ENCODE data around the gene RPL10.

Gene RPL10

DNA sequence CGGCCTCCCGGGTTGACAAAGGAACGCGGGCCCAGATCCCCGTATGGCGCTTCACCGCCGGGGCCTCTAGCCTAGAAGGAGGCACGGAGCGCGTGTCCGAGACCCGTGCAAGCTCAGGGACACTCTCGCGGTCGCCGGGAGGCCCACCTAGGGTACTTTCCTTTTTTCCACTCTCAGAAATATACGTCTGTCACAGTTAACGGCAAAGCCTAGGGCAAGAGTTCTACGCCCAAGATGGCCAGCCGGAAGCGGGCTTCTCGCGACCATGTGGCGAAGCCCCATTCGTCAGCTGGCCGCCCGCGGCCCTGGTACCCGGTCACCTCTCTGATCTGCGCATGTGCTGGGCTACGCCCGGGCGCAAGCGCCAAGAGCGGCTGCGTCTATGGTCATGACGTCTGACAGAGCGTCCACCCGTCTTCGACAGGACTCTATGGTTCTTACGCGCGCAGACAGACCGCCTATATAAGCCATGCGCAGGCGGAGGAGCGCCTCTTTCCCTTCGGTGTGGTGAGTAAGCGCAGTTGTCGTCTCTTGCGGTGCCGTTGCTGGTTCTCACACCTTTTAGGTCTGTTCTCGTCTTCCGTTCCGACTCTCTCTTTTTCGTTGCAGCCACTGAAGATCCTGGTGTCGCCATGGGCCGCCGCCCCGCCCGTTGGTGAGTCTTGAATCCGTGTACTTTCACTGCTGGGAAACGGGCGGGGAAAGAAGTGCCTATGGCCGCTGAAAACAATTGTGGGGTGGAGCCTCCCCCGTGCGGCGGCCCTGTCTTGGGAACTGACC is at the start of gene RPL10:
Gene RPL10, plus strand, starts transcription at position 490 of the 780 bp plus-strand sequence. Its CDS starts 143 bp downstream, at position 633.
- peak; percentile 86 for DNase-seq (ENCODE audit: low read depth)

DNA sequence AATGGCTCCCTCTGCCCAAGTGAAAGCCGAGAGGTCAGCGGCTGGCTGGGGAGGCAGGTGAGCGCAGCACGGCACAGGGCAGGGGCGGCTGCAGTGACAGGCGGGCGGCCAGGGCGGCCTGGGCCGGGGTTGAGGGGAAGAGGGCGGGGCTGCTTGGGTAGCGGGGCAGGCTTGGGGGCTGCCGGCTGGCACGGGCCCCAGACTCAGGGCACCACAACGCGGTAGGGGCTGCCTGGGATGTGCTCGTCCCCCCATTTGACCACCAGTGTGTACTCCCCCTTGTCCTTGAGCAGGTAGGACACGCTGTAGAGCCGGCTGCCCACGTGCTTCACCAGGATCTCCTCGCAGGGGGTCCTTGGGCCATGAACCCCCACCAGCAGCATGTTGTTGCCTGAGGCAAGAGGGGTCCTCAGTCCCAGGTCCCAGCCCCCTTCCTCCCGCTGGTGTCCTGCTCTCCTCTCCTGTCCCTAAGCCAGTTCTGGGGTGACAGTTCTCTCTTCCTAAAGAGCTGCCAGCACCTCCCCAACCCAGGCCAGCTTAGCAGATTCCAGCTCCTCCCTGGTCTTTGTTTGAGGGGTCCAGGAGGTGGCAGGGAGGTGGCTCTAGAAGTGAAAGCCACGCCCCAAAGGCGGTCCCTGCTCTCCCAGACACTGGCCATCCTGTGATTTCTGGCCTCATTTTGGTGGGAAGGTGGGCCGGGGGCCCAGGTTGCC is 49.4 kb upstream of the RPL10 start:
- DNase-seq (ENCODE audit: low read depth): no peak

DNA sequence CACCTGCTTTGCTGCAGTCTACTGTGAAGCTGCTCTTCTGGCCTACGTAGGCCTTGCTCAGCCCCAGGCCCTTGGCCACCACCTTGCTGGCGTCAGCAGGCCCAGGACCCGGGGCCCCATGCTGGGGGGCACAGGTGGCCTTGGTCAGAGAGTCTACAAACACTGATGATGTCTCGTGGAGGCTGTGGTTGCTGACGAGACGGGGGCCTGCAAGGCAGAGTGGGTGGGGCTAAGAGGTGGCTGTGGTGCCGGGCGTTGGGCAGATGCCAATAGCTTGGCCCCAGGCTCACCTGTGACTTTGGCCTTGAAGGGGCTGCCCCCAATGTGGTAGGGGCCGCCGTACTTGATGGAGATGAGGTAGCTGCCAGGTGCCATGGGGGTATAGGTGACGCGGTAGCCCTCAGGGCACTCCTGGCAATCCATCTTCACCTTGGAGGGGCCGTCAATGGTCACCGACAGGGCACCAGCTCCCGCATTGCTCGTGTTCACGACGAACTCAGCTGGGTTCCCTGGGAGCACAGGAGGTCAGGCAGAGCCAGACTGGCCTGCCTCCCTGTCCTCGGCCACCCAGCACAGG is 48.7 kb upstream of the RPL10 start:
- DNase-seq (ENCODE audit: low read depth): no peak

DNA sequence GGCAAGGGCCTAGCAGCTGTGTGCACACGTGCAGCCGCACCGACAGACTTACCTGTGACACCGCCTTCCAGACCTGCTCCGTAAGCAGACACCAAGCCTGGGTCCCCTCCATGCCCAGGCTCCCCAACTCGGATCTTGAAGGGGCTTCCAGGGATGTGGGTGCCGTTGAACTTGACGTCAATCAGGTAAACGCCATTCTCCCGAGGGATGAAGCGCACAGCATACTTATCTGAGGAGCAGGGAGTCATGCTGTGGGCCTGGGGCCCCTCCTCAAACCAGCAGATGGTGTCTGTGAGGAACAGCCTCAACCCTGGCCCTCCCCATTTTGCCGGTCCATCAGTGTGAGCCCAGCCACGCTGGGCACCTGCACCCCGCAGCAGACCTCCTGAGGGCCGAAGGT is 48.2 kb upstream of the RPL10 start:
- no peak for DNase-seq (ENCODE audit: low read depth)

DNA sequence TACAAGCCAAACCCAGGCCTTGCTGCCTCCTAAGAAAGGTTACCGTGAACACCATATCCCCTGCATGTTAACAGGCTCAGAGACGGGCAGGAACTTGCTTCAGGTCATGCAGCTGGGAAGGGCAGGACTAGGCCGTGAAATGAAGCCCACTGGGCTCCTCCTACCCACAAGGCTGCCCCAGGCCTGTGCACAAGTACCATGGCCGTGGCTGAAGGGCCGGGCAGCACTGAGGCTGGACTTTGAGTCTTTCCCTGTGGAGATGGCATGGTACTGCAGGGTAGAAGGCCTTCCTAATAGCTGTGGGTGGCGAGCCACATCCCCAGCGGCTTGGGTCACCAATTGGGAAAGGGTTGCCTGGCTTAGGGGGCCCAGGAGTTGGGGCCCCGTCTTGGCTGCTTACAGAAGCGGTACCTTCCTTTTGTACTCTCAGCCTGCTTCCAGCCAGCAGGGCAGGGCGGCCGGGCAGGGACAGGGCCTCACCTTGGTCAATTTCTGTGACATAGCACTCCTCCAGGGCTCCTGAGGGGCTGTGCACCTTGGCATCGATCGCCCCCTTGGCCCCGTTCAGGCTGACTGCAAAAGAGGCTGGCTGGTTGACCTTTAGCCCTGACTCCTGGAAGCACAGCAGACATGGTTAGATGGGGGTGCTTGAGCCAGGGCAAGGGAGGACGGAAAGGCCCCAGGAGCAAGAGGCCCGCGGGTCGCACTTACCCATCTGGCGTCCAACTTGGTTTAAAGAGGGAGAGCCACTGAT is 47.6 kb upstream of the RPL10 start:
- no peak for DNase-seq (ENCODE audit: low read depth)

DNA sequence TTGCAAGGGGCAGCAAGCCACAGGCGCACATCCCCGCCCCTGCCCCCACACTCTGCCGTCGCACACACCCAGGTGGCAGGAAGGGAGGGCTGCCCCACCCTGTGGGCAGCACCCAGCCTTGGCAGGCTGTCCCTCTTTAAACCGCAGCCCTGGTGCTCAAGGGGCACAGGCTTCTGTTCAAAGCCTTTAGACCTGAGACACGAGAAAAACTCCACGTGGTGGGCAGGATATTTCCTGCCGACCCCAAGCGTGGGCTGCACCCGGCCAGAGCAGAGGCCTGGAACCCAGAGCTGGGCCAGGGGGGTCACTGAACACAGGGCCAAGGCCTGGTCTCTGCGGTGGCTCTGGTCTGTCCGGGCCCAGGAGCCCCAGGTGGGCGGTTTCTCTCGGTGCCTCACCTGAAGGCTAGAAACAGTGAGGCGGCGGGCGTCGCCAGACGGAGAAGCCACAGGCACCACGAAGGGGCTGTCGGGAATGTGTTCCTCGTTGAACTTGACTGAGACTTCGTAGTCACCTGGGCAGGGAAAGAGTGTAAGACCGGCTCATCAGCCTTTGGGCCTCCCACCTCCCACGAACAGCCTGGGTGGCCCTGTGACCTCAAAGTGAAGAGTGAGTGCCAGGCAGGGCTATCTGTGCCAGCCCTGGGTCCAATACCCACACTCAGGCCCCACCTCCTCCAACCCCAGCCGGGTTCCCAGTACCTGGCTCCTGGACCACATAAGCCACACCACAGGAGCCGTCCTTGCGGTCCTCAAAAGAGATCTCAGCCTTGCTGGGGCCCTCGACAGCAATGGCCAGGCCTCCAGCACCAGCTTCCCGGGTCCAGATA is 46.8 kb upstream of the RPL10 start:
- DNase-seq (ENCODE audit: low read depth): no peak

DNA sequence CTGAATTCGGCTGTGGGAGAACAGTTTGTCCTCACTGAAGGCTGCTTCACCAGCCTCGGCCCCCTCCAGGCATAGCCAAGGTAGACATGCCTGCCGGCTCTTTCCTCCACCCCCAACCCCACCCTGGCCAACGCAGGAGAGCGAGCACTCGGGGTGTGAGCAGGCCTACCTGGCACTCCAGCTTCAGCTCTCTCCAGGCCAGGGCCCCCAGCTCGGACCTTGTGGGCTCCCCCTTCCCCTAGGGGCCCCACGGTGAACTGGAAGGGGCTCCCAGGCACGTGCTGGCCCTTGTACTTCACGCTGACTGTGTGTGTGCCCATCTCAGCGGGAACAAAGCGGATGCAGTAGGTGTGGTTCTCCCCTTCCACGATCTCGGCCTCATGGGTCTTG is 46.2 kb upstream of the RPL10 start:
- DNase-seq (ENCODE audit: low read depth): no peak

DNA sequence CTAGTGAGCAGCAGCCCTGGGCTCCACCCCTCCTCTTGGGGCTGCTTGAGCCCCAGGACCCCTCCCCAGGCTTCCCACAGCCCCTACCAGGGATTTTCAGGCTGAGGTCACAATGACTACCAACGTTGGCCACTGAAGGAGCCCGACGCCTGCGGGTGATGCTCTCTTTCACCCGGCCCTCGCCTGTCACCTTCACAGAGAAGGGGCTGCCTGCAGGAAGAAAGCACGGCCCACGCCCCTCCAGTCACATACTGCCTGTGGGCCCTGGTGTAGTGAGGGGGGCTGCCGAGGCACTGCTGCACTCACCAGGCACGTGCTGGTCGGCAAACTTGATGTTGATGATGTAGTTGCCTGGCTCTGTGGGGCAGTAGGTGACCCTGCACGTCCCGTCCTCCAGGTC is 45.7 kb upstream of the RPL10 start:
- no peak for DNase-seq (ENCODE audit: low read depth)

DNA sequence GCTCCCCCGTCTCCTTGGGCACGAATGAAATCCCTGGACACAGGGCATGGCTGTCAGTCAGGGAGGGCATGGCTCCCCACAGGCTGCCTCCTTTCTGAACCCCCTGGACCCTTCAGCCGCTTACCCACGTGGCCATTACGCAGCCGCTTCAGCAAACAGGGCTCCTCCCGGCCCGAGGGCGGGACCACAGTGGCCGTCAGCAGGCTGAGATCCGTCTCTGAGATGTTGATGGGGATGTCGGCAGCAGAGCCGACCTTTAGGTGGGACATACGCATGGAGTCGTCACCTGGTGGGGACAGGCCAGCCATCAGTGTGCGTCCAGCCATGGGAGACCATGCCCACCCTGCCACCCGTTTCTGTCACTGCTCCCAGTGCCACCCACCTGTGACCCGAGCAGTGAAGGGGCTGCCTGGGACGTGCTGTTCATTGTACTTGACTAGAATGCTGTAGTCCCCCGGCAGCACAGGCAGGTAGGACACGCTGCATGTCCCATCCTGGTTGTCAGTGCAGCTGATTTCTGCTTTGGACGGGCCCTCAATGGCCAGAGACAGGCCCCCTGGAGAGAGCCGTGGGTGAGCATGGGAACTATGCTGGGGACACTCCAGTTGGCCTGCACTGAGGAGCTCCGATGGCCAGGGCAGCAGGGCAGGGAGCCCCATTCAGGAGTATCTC is 44.9 kb upstream of the RPL10 start:
- DNase-seq (ENCODE audit: low read depth): no peak

DNA sequence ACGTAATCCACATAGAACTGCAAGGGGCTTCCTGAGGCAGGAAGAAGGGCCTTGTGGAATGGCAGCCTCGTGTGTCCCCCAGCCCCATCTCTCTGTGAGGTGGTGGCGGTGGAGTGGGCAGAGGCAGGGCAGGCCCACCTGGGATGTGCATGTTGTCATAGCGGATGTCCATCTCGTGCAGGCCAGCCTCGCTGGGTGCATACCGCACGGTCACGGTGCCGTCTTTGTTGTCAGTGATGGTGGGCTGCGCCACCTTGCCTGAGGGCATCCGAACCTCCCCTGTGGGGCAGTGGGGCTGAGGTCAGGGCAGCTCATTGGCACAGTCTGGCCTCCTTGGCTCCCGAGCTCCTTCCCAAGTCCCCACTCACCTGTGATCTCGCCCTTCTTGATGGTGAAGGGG is 44.2 kb upstream of the RPL10 start:
- no peak for DNase-seq (ENCODE audit: low read depth)

DNA sequence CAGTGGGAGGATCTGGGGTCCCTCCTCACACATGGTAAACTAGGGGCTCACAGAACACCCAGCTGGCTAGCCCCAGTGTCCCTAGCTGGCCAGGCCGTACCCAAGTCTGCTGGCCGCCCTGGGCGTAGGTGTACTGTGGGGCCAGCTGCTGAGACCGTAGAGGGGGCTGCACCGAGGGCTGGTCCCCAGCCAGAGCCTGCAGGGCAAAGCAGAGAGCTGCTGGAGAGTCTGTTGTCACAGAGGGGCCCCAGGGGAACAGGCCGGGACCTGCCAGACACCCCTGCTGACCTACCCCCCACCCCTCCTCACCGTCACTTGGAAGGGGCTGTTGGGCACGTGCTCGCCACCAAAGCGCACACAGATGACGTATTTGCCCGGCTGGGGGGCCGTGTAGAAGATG is 43.7 kb upstream of the RPL10 start:
- no peak for DNase-seq (ENCODE audit: low read depth)

DNA sequence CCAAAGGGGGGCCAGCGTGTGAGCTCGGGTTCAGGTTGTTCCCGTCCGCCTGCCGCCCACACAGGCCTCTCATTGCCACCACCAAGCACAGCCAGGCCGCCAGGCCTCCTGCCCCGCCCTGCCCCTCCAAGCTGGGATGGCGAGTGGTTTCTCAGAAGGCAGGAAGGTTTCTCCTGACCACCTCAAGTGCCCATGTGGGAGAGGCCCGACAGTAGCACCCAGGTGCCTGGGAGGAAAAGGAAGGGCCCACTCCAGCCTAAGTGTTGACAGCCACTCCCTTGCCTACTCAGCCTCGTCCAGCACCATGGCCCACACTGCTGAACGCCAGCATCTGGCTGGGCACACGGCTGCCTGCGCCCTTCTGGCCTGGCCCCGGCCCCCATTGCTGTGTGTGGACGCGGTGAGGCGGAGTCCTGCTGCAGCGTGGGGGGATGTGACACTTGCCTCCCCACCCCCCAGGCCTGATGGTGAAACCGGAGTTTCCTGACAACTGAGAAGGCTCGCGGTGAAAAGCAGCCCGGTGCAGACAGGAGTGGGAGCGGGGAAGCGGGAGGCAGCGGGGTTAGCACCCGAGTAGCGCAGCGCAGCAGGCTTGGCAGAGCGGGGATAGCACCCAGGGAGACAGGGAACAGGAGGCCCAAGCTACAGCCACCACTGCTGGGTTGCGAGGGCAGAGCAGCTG is 42.9 kb upstream of the RPL10 start:
- DNase-seq (ENCODE audit: low read depth): no peak

DNA sequence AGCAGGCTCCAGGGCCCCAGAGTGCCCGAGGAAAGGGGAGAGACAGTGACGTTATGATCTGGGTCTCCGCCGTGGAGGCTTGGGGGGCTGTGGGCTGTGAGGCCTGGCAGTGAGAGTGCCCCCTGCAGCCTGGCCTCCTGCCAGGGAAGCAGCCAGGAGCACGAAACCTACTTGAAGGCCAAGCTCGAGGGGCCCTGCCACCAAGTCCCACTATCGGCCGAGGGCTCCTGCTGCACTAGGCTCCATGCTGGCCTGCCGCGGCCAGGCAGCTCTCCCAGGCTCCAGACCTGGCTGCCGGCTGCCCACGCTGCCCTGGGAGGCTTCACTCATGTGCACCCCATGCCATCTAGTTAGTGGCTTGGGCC is 42.4 kb upstream of the RPL10 start:
- no peak for DNase-seq (ENCODE audit: low read depth)

DNA sequence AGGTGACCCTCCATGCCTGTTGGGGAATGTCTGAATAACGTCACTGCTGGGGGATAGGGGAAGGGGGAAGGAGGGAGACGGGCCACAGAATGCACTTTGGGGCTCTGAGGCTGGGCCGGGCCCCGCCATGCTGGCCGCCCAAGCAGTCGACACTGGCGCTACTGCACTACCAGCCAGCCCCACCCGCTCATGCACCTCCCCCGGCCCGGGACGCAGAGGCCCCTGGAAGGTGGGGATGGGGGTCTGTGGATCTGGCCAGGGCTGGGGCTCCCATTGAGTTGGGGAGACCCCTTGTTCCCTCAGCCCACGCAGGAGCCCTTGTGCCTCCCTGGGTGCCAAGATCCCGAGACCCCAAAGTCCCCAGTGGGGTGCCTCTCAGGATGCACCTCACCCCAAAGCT is 41.6 kb upstream of the RPL10 start:
- no peak for DNase-seq (ENCODE audit: low read depth)

DNA sequence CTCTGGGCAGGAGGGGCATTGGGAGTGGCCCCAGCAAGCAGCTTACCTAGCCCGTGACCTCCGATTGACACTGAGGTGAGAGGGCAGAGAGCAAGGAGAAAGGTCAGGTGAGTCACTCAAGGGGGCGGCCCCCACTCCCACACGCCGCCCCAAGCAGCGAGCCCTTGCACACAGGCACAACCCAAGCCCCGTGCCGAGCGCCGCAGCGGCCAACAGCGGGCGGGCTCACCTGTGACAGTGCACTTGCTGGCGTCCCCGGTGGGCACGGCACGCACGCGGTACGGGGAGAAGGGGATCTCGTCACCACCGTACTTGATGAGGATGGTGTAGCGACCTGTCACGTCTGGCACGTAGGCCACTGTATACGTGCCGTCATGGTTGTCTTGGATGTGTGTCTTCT is 41.0 kb upstream of the RPL10 start:
- no peak for DNase-seq (ENCODE audit: low read depth)

DNA sequence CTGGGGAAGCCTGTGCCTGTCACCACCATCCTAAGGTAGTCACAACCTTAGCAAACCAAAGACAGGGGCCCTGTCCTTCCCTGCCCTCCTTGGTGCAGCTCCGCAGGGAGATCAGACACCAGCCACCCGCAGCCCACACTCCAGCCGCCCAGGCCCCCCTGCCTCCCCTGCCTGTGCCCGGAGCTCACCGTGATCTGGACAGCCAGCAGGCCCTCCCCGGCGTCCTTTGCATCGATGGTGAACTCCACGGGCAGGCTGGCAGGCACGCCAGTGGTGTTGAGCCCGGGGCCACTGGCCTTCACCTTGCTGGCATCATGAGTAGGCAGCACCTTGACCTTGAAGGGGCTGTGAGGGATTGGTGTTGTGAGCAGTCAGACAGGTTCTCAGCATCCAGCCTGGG is 40.2 kb upstream of the RPL10 start:
- DNase-seq (ENCODE audit: low read depth): no peak

DNA sequence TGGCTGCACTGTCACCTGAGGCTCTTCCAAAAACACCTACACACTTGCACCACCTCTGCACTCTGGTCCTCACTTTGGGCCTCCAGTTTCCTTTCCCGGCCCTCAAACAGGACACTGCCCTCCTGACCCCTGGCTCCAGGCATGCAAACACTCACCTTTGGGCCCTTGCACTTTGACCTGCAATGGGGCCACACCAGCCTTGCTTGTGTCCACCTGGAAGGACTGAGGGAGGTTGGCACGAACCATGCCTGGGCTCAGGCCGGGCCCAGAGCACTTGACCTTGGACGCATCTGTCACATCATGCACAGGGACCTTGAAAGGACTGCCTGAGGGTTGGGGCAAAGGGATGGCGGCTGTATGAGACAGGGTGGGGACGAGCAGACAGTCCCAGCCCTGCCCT is 39.3 kb upstream of the RPL10 start:
- no peak for DNase-seq (ENCODE audit: low read depth)

DNA sequence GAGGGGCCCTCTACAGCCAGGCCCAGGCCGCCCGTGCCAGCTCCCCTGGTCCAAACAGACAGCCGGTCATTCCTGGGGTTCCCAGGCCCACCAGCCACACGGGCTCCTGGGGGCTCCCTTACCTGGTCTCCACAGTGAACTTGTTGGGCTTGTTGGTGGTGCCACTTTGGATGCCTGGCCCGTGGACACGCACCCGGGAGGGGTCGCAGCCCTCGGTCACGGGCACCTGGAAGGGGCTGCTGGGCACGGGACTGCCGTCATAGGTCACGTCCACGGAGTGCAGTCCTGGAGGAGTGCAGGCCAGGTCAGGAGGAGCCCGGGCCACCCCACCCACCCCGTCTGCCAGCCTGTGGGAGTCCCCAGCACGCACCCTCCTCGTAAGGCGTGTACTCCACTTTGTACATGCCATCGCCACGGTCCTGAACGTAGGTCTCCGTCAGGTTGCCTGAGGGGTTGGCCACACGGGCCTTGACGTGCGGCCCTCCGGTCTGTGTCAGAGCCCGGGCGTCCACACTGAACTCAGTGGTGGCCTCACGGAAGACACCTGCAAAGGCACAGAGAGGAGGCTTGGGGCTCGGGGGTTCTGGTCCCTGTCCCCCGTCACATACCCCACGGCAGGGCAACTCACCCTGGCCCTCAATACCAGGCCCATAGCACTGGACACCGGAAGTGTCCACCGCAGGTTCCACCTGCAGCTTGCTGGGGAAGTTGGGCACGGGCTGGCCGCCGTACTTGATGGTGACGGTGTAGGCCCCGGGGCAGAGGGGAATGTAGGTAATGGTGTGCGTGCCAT is 38.6 kb upstream of the RPL10 start:
- DNase-seq (ENCODE audit: low read depth): no peak

DNA sequence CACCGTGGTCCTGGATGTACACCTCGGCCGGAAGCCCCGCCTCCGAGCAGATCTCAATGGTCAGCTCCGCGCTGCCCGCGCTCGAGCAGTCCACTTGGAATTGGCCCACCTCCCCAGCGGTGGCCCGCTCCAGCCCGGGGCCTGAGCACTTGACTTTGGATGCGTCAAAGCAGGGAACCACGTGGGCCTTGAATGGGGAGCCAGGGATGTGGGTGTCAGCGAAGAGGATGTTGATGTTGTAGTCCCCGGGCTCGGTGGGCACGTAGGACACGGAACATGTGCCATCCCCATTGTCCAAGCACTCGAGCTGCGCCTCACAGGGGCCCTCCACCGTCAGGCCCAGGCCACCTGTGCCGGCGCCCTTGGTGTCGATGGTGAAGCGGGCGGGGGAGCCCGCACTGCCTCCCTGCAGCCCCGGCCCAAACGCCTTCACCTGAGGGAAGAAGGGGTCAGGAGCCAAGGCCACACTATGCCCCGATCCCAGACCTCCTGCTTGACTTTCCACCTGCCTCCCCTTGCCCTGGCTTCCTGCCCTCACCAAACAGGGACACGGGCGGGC is 37.9 kb upstream of the RPL10 start:
- no peak for DNase-seq (ENCODE audit: low read depth)

All from activated T-cell treated with anti-CD3 and anti-CD28 coated beads for 48 hours (primary cell).